ENCODE measurements around the gene MOCS3. TPM values are rescaled to one million over a fixed set of nuclear protein-coding genes. Genes with fewer than 3 reads are reported as not detected.

The MOCS3 gene
- total and polyA plus RNA-seq, 2 of the 13 experiments (the other 11 are each of a cell fraction or from before 2014, with no cell fraction given) = 3.7 to 8.4 TPM

DNA sequence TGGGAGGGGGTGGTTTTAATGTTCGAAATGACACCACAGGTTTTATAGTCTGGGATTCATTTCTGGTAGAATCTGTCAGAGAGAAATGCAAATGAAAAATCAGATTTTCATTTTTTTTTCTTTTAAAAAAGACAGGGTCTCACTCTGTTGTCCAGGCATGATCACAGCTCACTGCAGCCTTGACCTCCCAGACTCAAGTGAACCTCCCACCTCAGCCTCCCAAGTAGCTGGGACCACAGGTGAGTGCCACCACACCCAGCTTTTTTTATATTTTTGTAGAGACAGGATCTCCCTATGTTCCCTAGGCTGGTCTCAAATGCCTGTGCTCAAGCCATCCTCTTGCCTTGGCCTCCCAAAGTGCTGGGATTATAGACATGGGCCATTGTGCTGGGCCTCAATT, 25.0 kb upstream of the MOCS3 start (continued):
- TF ChIP-seq ZNF18 (CRISPR knock-in tag; IDR thresholded peaks at IDR 0.05; ENCODE audit: insufficient replicate concordance) (no peak), NCOA2 (CRISPR knock-in tag; IDR thresholded peaks at IDR 0.05) (no peak), ZNF770 (CRISPR knock-in tag; IDR thresholded peaks at IDR 0.05) (peak; percentile 76), ZNF121 (CRISPR knock-in tag; IDR thresholded peaks at IDR 0.05) (peak; percentile 53; the same call in 1 of the 2 replicates), ZNF75D (CRISPR knock-in tag; IDR thresholded peaks at IDR 0.05; ENCODE audit: borderline replicate concordance) (no peak), ZBTB1 (CRISPR knock-in tag; IDR thresholded peaks at IDR 0.05; ENCODE audit: borderline replicate concordance) (no peak), MLXIP (CRISPR knock-in tag; IDR thresholded peaks at IDR 0.05; ENCODE audit: borderline replicate concordance) (no peak)

Data from HepG2 (cell line).